ENCODE measurements around the gene SORBS1.

Gene SORBS1

GRCh38 chr10:95281206-95281605, 280.0 kb downstream of the SORBS1 start:
- DNase-seq, result no peak

GRCh38 chr10:95280637-95281036, 280.5 kb downstream of the SORBS1 start:
- no peak for DNase-seq

GRCh38 chr10:95279042-95279820, 281.9 kb downstream of the SORBS1 start:
- DNase-seq, result no peak

- DNase-seq, result no peak
These were observed 282.8 kb downstream of the SORBS1 start for GRCh38 chr10:95278061-95278988.

GRCh38 chr10:95277614-95278013, 283.6 kb downstream of the SORBS1 start:
- DNase-seq, result no peak

- DNase-seq, result no peak
These were observed 284.0 kb downstream of the SORBS1 start for GRCh38 chr10:95277201-95277570.

- DNase-seq, result no peak
These were observed 284.6 kb downstream of the SORBS1 start for GRCh38 chr10:95276367-95277200.

GRCh38 chr10:95275726-95276366, 285.3 kb downstream of the SORBS1 start:
- DNase-seq, result no peak

GRCh38 chr10:95273393-95274312, 287.5 kb downstream of the SORBS1 start:
- no peak for DNase-seq

- no peak for DNase-seq
These were observed 292.7 kb downstream of the SORBS1 start for GRCh38 chr10:95268438-95268837.

GRCh38 chr10:95267251-95267650, 293.9 kb downstream of the SORBS1 start:
- no peak for DNase-seq

- peak; percentile 25 for DNase-seq
These were observed 294.5 kb downstream of the SORBS1 start for GRCh38 chr10:95266674-95267095.

GRCh38 chr10:95265572-95265971, 295.6 kb downstream of the SORBS1 start:
- no peak for DNase-seq

GRCh38 chr10:95264227-95265051, 296.7 kb downstream of the SORBS1 start:
- DNase-seq, result no peak

GRCh38 chr10:95263864-95264226, 297.3 kb downstream of the SORBS1 start:
- no peak for DNase-seq

GRCh38 chr10:95262763-95263518, 298.2 kb downstream of the SORBS1 start:
- DNase-seq, result peak; percentile 2

- no peak for DNase-seq
These were observed 299.2 kb downstream of the SORBS1 start for GRCh38 chr10:95261926-95262325.
